Measurements from ENCODE around the gene CLEC3B. TPM values are rescaled to one million over a fixed set of nuclear protein-coding genes. Genes with fewer than 3 reads are reported as not detected.

Gene CLEC3B
- total RNA-seq, 1 experiment from 2014 or later: not detected

Other genes with a start within 250 kb of the CLEC3B start
- 12.7 TPM for gene TMEM42, start 164.4 kb upstream of the CLEC3B start, total RNA-seq (2021; ENCODE audit: unreplicated experiment)
- 0.46 TPM for gene TGM4, start 151.7 kb upstream of the CLEC3B start, total RNA-seq (2021; ENCODE audit: unreplicated experiment)
- 49.5 TPM for gene ZDHHC3, start 50.1 kb upstream of the CLEC3B start, total RNA-seq (2021; ENCODE audit: unreplicated experiment)
- 38.4 TPM for gene EXOSC7, start 50.1 kb upstream of the CLEC3B start, total RNA-seq (2021; ENCODE audit: unreplicated experiment)
- 47.8 TPM for gene CDCP1, start 120.1 kb downstream of the CLEC3B start, total RNA-seq (2021; ENCODE audit: unreplicated experiment)
- gene TMEM158, start 200.0 kb downstream of the CLEC3B start, total RNA-seq (2021; ENCODE audit: unreplicated experiment): 7.3 TPM

Data from Panc1 (cell line).